BJ (cell line): ENCODE results near the gene FAAP100. TPM values are rescaled to one million over a fixed set of nuclear protein-coding genes. Genes with fewer than 3 reads are reported as not detected.

Source experiments
- CTCF ChIA-PET: fragments of 350-600 bp; formaldehyde crosslinking; extraction: SDS; loops from one replicate; lab custom pipeline; 2021; ENCODE audit warnings: antibody characterized with exemption, inconsistent platforms; lab: Yijun Ruan, JAX
- POLR2A ChIA-PET: fragments of 300-600 bp; sonication (Branson Sonifier 250); formaldehyde crosslinking; extraction: SDS; loops from one replicate; lab custom pipeline; 2021; ENCODE audit warnings: antibody characterized with exemption; lab: Charles Lee
- DNase-seq: peaks from one replicate; pipeline ENCODE4 v3.0.0-alpha.2; 2011; ENCODE audit warnings: low read depth
- H3K27me3 ChIP-seq: 2 replicates; pipeline ENCODE4 v1.6.0; 2011; ENCODE audit warnings: low read length; ENCODE audit not compliant: control insufficient read depth, insufficient read depth
- H3K36me3 ChIP-seq: 2 replicates; pipeline ENCODE4 v1.5.1; 2011; ENCODE audit warnings: low read length; ENCODE audit not compliant: control insufficient read depth, insufficient read depth
- H3K4me3 ChIP-seq: 2 replicates; pipeline ENCODE4 v1.5.1; 2011; ENCODE audit warnings: low read depth, mild to moderate bottlenecking, control low read depth, low read length
- polyA plus RNA-seq: library from polyadenylated mRNA; depleted of rRNA; stranded (reverse); fragments of >200 nt; gene quantifications from 2 replicates; pipeline ENCODE4 v1.2.3, GENCODE V29; 2011
- TF ChIP-seq, protein P1 (sequence below): IDR thresholded peaks from 2 replicates; pipeline ENCODE4 v1.5.1; 2011; ENCODE audit warnings: low read depth, mild to moderate bottlenecking, control low read depth, inconsistent platforms, low read length, moderate library complexity; ENCODE audit not compliant: insufficient read depth

The FAAP100 gene
- polyA plus RNA-seq, 1 experiment = 11.2 TPM

DNA sequence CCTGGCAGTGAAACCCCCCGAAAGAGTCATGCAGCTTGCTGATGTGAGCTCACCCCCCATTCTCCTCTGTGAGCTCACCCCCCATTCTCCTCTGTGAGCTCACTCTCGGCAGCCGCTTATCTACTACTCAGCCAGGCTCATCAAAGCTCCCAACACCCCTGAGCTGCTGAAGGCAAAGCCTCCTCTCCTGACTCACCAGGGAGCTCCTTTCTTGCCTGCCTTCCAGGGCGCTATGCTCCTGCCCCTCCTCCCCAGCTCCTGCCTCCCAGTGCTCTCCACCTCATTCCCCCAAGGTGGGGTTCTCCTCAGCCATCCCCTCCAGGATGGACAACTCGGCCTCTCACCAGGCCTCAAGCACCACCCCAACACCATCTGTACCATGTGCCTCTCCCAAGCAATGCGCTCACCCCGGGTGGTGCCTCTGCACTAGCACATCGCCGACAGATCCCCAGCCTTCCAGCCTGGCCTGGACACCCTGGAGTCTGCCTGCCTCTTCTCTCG is 27.7 kb upstream of the FAAP100 start:
- Histone ChIP-seq H3K36me3 (peaks cover 12% of the 10 kb centered on the region), H3K4me3 (no peak overlapping the region), H3K27me3 (no peaks in the 10 kb centered on the region)
- ChIA-PET CTCF (interaction anchor here (0.8 to 2.1 kb wide), 6 partner anchors 8 to 67 kb away, joined by 3 to 8 read pairs (median 4); partner anchors contain the start of gene FAAP100), POLR2A (interaction anchor here (1.0 kb wide), 1 partner anchor 13 kb away, joined by 4 read pairs; no protein-coding TSS in a partner anchor)
- DNase-seq = no peak
- TF ChIP-seq, protein P1, sequence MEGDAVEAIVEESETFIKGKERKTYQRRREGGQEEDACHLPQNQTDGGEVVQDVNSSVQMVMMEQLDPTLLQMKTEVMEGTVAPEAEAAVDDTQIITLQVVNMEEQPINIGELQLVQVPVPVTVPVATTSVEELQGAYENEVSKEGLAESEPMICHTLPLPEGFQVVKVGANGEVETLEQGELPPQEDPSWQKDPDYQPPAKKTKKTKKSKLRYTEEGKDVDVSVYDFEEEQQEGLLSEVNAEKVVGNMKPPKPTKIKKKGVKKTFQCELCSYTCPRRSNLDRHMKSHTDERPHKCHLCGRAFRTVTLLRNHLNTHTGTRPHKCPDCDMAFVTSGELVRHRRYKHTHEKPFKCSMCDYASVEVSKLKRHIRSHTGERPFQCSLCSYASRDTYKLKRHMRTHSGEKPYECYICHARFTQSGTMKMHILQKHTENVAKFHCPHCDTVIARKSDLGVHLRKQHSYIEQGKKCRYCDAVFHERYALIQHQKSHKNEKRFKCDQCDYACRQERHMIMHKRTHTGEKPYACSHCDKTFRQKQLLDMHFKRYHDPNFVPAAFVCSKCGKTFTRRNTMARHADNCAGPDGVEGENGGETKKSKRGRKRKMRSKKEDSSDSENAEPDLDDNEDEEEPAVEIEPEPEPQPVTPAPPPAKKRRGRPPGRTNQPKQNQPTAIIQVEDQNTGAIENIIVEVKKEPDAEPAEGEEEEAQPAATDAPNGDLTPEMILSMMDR = no peak

DNA sequence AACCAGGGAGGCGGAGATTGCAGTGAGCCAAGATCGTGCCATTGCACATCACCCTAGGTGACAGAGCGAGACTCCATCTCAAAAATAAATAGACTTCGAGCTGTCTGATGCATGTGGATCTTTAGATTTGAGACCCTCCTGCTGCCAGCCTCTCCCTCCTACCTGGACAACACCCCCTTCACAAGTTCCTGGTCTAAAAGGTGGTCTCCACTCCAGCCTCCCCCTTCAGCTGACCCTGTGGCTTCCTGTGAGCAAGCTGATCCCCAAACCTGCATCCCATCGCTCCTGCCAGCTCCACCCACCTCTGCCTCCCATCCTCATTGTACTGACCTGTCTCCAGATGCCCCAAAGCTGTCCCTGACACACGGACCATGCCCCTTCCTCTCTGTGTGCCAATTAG is 27.1 kb upstream of the FAAP100 start:
- TF ChIP-seq, protein P1 = no peak
- POLR2A ChIA-PET = interaction anchor here (1.0 kb wide), 1 partner anchor 12 kb away, joined by 4 read pairs; no protein-coding TSS in a partner anchor
- no peak overlapping the region for H3K4me3 ChIP-seq
- no peak for DNase-seq
- CTCF ChIA-PET = interaction anchor here (0.8 to 2.1 kb wide), 7 partner anchors 9 to 68 kb away, joined by 3 to 8 read pairs (median 4); partner anchors contain the start of gene FAAP100
- H3K27me3 ChIP-seq = no peaks in the 10 kb centered on the region
- peaks cover 12% of the 10 kb centered on the region for H3K36me3 ChIP-seq

GRCh38 chr17:81578561-81579225 is 26.5 kb upstream of the FAAP100 start:
- CTCF ChIA-PET = interaction anchor here (1.3 to 2.7 kb wide), 5 partner anchors 10 to 22 kb away, joined by 4 to 18 read pairs (median 6); no protein-coding TSS in a partner anchor
- no peaks in the 10 kb centered on the region for H3K27me3 ChIP-seq
- POLR2A ChIA-PET = interaction anchor here (1.0 kb wide), 1 partner anchor 12 kb away, joined by 4 read pairs; no protein-coding TSS in a partner anchor
- no peak overlapping the region for H3K4me3 ChIP-seq
- TF ChIP-seq, protein P1 = no peak
- H3K36me3 ChIP-seq = peaks cover 12% of the 10 kb centered on the region
- DNase-seq = no peak

GRCh38 chr17:81578038-81578441 is 25.9 kb upstream of the FAAP100 start:
- TF ChIP-seq, protein P1 = no peak
- no peak for DNase-seq
- ChIA-PET CTCF (interaction anchor here (0.8 to 2.7 kb wide), 3 partner anchors 10 to 59 kb away, joined by 3 to 18 read pairs (median 3); no protein-coding TSS in a partner anchor), POLR2A (interaction anchor here (1.5 kb wide), 1 partner anchor 11 kb away, joined by 9 read pairs; no protein-coding TSS in a partner anchor)
- Histone ChIP-seq H3K27me3 (no peaks in the 10 kb centered on the region), H3K36me3 (peaks cover 8% of the 10 kb centered on the region), H3K4me3 (no peak overlapping the region)
